Measurements from ENCODE around the gene AK5. TPM values are rescaled to one million over a fixed set of nuclear protein-coding genes. Genes with fewer than 3 reads are reported as not detected.

The AK5 gene
- total and polyA plus RNA-seq, 3 donors from 2014 or later: 28.0 to 40.4 (median 28.7) TPM

DNA sequence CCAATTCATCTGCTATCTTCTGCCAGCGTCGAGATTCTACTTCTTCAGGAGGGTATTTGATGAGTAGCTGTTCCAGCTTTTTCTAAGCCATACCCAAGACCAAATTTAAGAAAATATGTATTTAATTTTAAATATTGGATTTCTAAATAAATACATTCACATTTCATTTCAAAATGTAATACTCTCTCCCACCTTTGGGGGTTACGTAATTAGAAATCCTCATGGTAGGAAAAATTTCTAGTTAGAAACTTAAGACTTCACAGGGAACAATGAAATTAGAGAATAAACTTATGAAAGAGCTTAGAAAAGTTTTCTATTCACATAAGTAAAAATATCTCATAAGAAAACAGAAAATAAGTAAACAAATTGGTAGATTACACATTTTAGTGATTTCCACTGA, 297.7 kb downstream of the AK5 start:
- no peak overlapping the region for H3K27ac ChIP-seq
- no peaks in the 10 kb centered on the region for H3K36me3 ChIP-seq (ENCODE audit: low read depth, missing control alignments)
- H3K4me3 ChIP-seq: no peak overlapping the region
- H3K9me3 ChIP-seq: no peaks in the 10 kb centered on the region
- intact Hi-C loops (cut with DNase I; ENCODE audit: low total_unique reads): no loop called here
- H3K27me3 ChIP-seq: no peaks in the 10 kb centered on the region
- no peak for DNase-seq
- no peaks in the 10 kb centered on the region for H3K4me1 ChIP-seq
- WGBS, 2 donors: 98% methylated on average over 3 of the region's 3 CpGs
- TF ChIP-seq, protein P1, sequence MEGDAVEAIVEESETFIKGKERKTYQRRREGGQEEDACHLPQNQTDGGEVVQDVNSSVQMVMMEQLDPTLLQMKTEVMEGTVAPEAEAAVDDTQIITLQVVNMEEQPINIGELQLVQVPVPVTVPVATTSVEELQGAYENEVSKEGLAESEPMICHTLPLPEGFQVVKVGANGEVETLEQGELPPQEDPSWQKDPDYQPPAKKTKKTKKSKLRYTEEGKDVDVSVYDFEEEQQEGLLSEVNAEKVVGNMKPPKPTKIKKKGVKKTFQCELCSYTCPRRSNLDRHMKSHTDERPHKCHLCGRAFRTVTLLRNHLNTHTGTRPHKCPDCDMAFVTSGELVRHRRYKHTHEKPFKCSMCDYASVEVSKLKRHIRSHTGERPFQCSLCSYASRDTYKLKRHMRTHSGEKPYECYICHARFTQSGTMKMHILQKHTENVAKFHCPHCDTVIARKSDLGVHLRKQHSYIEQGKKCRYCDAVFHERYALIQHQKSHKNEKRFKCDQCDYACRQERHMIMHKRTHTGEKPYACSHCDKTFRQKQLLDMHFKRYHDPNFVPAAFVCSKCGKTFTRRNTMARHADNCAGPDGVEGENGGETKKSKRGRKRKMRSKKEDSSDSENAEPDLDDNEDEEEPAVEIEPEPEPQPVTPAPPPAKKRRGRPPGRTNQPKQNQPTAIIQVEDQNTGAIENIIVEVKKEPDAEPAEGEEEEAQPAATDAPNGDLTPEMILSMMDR (IDR thresholded peaks at IDR 0.05): peak in 1 of 3 experiments; percentile 31
- no peak for TF ChIP-seq POLR2A (IDR thresholded peaks at IDR 0.05)

DNA sequence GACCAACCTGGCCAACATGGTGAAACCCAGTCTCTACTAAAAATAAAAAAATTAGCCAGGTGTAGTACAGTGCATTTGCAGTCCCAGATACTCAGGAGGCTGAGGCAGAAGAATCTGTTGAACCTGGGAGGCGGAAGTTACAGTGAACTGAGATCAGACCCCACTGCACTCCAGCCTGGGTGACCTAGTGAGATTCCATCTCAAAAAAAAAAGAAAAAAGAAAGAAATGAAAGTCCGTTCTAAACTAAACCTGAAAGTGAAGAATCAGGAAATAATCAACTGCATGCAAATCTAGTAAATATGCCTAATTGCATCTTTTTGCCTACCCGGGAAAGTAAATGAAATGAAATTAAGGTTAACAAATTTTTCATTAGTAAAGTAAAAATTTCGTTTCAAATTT, 301.1 kb downstream of the AK5 start:
- WGBS, 2 donors: 84 to 90% methylated on average over 4 of the region's 4 CpGs
- intact Hi-C loops (cut with DNase I; ENCODE audit: low total_unique reads): no loop called here
- no peaks in the 10 kb centered on the region for H3K4me1 ChIP-seq
- TF ChIP-seq, protein P1 (IDR thresholded peaks at IDR 0.05): no peak
- no peak for TF ChIP-seq POLR2A (IDR thresholded peaks at IDR 0.05)
- H3K27ac ChIP-seq: no peak overlapping the region
- H3K4me3 ChIP-seq: no peak overlapping the region
- no peaks in the 10 kb centered on the region for H3K36me3 ChIP-seq (ENCODE audit: low read depth, missing control alignments)
- no peaks in the 10 kb centered on the region for H3K27me3 ChIP-seq
- DNase-seq: no peak
- H3K9me3 ChIP-seq: no peaks in the 10 kb centered on the region

DNA sequence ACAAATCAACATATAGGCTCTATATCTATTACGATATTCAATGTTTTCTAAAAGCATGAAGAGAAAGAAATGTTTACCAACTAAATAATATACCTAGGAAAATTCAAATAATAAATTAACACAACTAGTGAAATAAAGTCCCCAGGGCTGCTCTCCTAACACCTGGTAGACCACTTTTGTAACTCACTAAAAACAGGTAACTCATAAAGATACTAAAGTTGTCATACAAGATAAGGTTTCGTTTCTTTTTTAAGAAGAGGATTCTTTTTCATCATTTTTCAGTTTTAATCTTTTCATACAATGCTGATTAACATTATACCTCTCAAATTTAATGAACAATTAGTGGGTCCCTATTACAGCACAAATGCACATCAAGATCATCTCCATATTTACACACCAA, 301.7 kb downstream of the AK5 start:
- no peak for DNase-seq
- no peaks in the 10 kb centered on the region for H3K9me3 ChIP-seq
- no peaks in the 10 kb centered on the region for H3K27me3 ChIP-seq
- TF ChIP-seq, protein P1 (IDR thresholded peaks at IDR 0.05): no peak
- no peak for TF ChIP-seq POLR2A (IDR thresholded peaks at IDR 0.05)
- 91 to 92% methylated on average over 2 of the region's 2 CpGs for WGBS, 2 donors
- no peaks in the 10 kb centered on the region for H3K36me3 ChIP-seq (ENCODE audit: low read depth, missing control alignments)
- intact Hi-C loops (cut with DNase I; ENCODE audit: low total_unique reads): no loop called here
- no peaks in the 10 kb centered on the region for H3K4me1 ChIP-seq
- no peak overlapping the region for H3K27ac ChIP-seq
- no peak overlapping the region for H3K4me3 ChIP-seq

DNA sequence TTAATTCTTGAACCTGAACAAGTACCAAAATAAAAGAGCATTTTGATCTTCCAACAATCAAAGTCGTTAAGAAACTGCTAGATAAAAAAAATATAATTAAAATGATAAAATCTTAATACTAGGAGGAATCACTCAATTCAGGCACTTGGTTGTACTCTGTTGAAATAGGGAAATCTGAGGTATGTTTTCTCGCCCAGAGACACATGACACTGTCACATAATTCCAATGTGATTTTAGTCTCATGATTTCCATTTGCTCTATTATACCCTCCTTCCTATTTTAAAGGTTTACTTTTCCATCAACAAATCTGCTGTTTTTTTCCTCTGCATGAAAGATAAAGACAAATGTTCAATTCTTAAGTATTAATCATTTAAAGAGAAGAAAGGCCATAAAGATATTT, 303.1 kb downstream of the AK5 start:
- H3K27ac ChIP-seq: no peak overlapping the region
- TF ChIP-seq, protein P1 (IDR thresholded peaks at IDR 0.05): no peak
- TF ChIP-seq POLR2A (IDR thresholded peaks at IDR 0.05): no peak
- no peaks in the 10 kb centered on the region for H3K36me3 ChIP-seq (ENCODE audit: low read depth, missing control alignments)
- no peaks in the 10 kb centered on the region for H3K9me3 ChIP-seq
- no peak for DNase-seq
- 78 to 88% methylated on average over 2 of the region's 2 CpGs for WGBS, 2 donors
- H3K4me3 ChIP-seq: no peak overlapping the region
- intact Hi-C loops (cut with DNase I; ENCODE audit: low total_unique reads): no loop called here
- no peaks in the 10 kb centered on the region for H3K27me3 ChIP-seq
- H3K4me1 ChIP-seq: no peaks in the 10 kb centered on the region

DNA sequence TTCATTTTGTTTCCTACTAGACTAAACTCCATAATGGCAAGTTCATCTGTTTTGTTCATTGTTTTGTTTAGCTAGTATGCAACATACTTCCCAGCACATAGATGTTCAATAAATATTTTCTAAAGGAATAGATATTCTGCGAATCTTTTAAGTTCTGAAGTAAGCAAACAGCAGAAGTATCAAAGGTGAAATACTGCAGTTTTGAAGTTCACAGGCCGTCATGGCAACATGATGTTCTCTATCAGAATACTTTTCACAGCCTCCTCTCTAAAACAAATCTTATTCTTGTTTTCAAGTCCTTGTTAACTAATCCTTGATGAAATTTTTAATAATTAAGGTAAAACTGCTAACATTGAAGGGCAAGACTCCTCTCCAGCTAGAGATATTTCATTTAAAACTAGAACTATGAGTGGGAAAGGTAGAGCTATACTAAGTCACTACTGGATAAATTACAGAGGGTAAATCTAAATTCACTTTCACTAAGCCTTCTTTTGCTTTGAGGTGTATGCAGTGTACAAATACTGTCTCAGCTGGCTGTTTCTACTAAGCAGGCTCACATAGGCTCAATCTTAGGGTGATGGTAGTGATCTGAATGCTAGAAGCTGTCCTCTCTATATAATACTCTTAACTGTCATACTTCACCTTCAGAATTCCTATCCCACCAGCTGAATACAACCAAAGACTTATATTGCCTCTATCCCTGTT, 303.9 kb downstream of the AK5 start:
- no peak for TF ChIP-seq POLR2A (IDR thresholded peaks at IDR 0.05)
- TF ChIP-seq, protein P1 (IDR thresholded peaks at IDR 0.05): no peak
- DNase-seq: no peak
- intact Hi-C loops (cut with DNase I; ENCODE audit: low total_unique reads): no loop called here
- no peak overlapping the region for H3K27ac ChIP-seq
- WGBS, 2 donors: 86 to 94% methylated on average over 2 of the region's 2 CpGs
- no peak overlapping the region for H3K4me3 ChIP-seq
- H3K9me3 ChIP-seq: no peaks in the 10 kb centered on the region
- no peaks in the 10 kb centered on the region for H3K4me1 ChIP-seq
- H3K27me3 ChIP-seq: no peaks in the 10 kb centered on the region
- no peaks in the 10 kb centered on the region for H3K36me3 ChIP-seq (ENCODE audit: low read depth, missing control alignments)
